NOMO-1 treated with DMSO at 0.1 percent for 48 hours (cell line): ENCODE results near the gene TMEM247.
A peak's percentile ranks its signal among the peaks of the same experiment; 100 is the strongest.

Experiments used
- DNase-seq: peaks from one replicate; lab custom pipeline; 2025; ENCODE audit not compliant: unreplicated experiment; lab: John Stamatoyannopoulos, UW

The TMEM247 gene

GRCh38 chr2:46488389-46488788, 9.0 kb downstream of the TMEM247 start:
- no peak for DNase-seq

GRCh38 chr2:46489423-46490174, 10.2 kb downstream of the TMEM247 start:
- no peak for DNase-seq

GRCh38 chr2:46490521-46491141, 11.3 kb downstream of the TMEM247 start:
- no peak for DNase-seq

GRCh38 chr2:46492301-46492700, 12.9 kb downstream of the TMEM247 start:
- DNase-seq = no peak

- DNase-seq = peak; percentile 65
These were observed 14.0 kb downstream of the TMEM247 start for GRCh38 chr2:46493241-46493970.

- DNase-seq = no peak
These were observed 14.5 kb downstream of the TMEM247 start for GRCh38 chr2:46493971-46494250.

GRCh38 chr2:46494596-46494995, 15.2 kb downstream of the TMEM247 start:
- DNase-seq = no peak

- no peak for DNase-seq
These were observed 16.1 kb downstream of the TMEM247 start for GRCh38 chr2:46495231-46496030.

GRCh38 chr2:46497766-46498165, 18.4 kb downstream of the TMEM247 start:
- no peak for DNase-seq

- DNase-seq = peak; percentile 9
These were observed 19.3 kb downstream of the TMEM247 start for GRCh38 chr2:46498681-46499080.

- no peak for DNase-seq
These were observed 20.0 kb downstream of the TMEM247 start for GRCh38 chr2:46499392-46499785.

- no peak for DNase-seq
These were observed 21.4 kb downstream of the TMEM247 start for GRCh38 chr2:46500801-46501200.

GRCh38 chr2:46502291-46502885, 23.0 kb downstream of the TMEM247 start:
- no peak for DNase-seq

GRCh38 chr2:46503686-46504085, 24.3 kb downstream of the TMEM247 start:
- no peak for DNase-seq

- DNase-seq = no peak
These were observed 24.9 kb downstream of the TMEM247 start for GRCh38 chr2:46504221-46504620.

- no peak for DNase-seq
These were observed 25.5 kb downstream of the TMEM247 start for GRCh38 chr2:46504685-46505471.

GRCh38 chr2:46505472-46505783, 26.1 kb downstream of the TMEM247 start:
- DNase-seq = no peak

GRCh38 chr2:46506131-46506706, 26.9 kb downstream of the TMEM247 start:
- DNase-seq = no peak

- no peak for DNase-seq
These were observed 28.9 kb downstream of the TMEM247 start for GRCh38 chr2:46508312-46508711.

- no peak for DNase-seq
These were observed 29.4 kb downstream of the TMEM247 start for GRCh38 chr2:46508759-46509158.
